ENCODE data around the gene JMJD4.

Gene JMJD4

DNA sequence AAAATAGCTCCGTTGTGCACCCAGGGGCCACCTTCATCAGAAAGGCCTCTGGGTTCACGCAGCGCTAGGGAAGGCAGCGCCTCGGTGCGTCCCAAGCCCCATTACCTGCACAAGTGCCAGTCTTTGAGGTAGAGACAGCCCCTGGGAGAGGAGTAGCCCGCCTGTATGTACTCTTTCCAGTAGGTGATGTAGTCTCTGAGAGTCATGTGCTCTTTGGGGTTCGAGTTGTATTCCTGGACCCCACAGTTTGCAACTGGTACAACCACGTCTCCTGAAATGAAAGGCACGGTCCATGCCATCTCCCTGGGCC is 601 bp downstream of the JMJD4 start:
- H3K36me3 ChIP-seq (ENCODE audit: insufficient read depth, low read length), result peaks cover 43% of the 10 kb centered on the region
- no peaks in the 10 kb centered on the region for H3K27me3 ChIP-seq (ENCODE audit: insufficient read depth, low read length, poor library complexity)
- peak overlapping the region; percentile 99 for H3K4me2 ChIP-seq (ENCODE audit: insufficient read depth, low read length)
- peak overlapping the region; percentile 94 for H2AFZ ChIP-seq (ENCODE audit: low read depth, low read length)
- ATAC-seq (ENCODE audit: insufficient read depth, low read depth) (no peak; the same call in 2 of the 3 replicates), DNase-seq (no peak)
- H3K27ac ChIP-seq (ENCODE audit: low read length), result peak overlapping the region; percentile 86
- H3K4me1 ChIP-seq (ENCODE audit: insufficient read depth, low read length), result peaks cover 44% of the 10 kb centered on the region
- no peaks in the 10 kb centered on the region for H3K9me3 ChIP-seq (ENCODE audit: insufficient read depth, low read length, severe bottlenecking)
- peak overlapping the region; percentile 96 for H3K9ac ChIP-seq (ENCODE audit: low read depth, low read length)
- peak overlapping the region; percentile 88 to 95; a peak in 3 of 4 replicates for H3K4me3 ChIP-seq (ENCODE audit: low read depth in 1 of 2, low read length in 2 of 2)
- H4K20me1 ChIP-seq (ENCODE audit: insufficient read depth, low read length), result peaks cover 59% of the 10 kb centered on the region
- no peak for TF ChIP-seq EZH2 (IDR thresholded peaks at IDR 0.05; ENCODE audit: borderline replicate concordance, low read depth, low read length, severe bottlenecking)
- TF ChIP-seq, protein P1, sequence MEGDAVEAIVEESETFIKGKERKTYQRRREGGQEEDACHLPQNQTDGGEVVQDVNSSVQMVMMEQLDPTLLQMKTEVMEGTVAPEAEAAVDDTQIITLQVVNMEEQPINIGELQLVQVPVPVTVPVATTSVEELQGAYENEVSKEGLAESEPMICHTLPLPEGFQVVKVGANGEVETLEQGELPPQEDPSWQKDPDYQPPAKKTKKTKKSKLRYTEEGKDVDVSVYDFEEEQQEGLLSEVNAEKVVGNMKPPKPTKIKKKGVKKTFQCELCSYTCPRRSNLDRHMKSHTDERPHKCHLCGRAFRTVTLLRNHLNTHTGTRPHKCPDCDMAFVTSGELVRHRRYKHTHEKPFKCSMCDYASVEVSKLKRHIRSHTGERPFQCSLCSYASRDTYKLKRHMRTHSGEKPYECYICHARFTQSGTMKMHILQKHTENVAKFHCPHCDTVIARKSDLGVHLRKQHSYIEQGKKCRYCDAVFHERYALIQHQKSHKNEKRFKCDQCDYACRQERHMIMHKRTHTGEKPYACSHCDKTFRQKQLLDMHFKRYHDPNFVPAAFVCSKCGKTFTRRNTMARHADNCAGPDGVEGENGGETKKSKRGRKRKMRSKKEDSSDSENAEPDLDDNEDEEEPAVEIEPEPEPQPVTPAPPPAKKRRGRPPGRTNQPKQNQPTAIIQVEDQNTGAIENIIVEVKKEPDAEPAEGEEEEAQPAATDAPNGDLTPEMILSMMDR (IDR thresholded peaks at IDR 0.05; ENCODE audit: borderline replicate concordance, extremely low read depth, low read length, poor library complexity, severe bottlenecking), result no peak
- peaks cover 70% of the 10 kb centered on the region for H3K79me2 ChIP-seq (ENCODE audit: insufficient read depth, low read length)

DNA sequence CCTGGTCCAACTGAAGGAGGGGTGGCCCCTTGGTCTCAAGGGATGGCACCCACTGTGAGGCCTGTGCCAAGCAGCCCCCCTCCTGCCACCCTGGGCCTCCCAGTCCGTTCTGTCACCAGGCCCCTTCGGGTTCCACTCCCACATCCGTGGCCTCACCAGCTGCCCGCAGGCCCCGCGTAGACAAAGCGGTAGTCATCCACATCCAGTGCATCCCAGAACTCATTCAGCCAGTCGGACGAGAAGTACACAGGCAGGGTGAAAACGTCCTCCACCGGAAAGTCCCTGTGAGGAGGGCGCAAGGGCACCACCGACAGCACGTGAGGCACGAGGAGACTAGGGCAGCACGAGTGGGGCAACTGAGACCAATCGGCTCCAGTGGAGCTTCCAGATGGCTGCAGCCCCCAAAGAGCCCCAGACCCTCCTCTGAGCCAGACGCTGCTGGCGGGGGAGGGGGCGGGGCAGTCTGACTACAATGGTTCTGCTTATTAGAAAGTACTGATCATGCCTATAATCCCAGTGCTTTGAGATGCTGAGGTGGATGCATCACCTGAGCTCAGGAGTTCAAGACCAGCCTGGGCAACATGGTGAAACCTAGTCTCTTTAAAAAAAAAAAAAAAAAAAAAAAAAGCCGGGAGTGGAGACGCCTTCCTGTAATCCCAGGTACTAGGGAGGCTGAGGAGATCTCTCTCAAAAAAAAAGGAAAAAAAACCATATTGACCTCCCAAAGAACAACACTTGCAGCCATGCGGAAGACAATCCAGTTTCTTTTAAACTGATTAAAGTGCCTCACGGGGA is 1.2 kb downstream of the JMJD4 start:
- Histone ChIP-seq H4K20me1 (ENCODE audit: insufficient read depth, low read length) (peaks cover 53% of the 10 kb centered on the region), H3K27me3 (ENCODE audit: insufficient read depth, low read length, poor library complexity) (no peaks in the 10 kb centered on the region), H3K36me3 (ENCODE audit: insufficient read depth, low read length) (peaks cover 40% of the 10 kb centered on the region), H3K4me1 (ENCODE audit: insufficient read depth, low read length) (peaks cover 50% of the 10 kb centered on the region), H3K9me3 (ENCODE audit: insufficient read depth, low read length, severe bottlenecking) (no peaks in the 10 kb centered on the region), H2AFZ (ENCODE audit: low read depth, low read length) (peak overlapping the region; percentile 94; the same call in 1 of the 2 replicates), H3K79me2 (ENCODE audit: insufficient read depth, low read length) (peaks cover 65% of the 10 kb centered on the region), H3K27ac (ENCODE audit: low read length) (peak overlapping the region; percentile 86), H3K4me3 (ENCODE audit: low read depth in 1 of 2, low read length in 2 of 2) (peak overlapping the region; percentile 88 to 95; a peak in 3 of 4 replicates), H3K9ac (ENCODE audit: low read depth, low read length) (peak overlapping the region; percentile 96), H3K4me2 (ENCODE audit: insufficient read depth, low read length) (peak overlapping the region; percentile 99)
- no peak for DNase-seq
- no peak for ATAC-seq (ENCODE audit: insufficient read depth, low read depth)
- no peak for TF ChIP-seq EZH2 (IDR thresholded peaks at IDR 0.05; ENCODE audit: borderline replicate concordance, low read depth, low read length, severe bottlenecking)
- TF ChIP-seq, protein P1 (IDR thresholded peaks at IDR 0.05; ENCODE audit: borderline replicate concordance, extremely low read depth, low read length, poor library complexity, severe bottlenecking), result no peak

DNA sequence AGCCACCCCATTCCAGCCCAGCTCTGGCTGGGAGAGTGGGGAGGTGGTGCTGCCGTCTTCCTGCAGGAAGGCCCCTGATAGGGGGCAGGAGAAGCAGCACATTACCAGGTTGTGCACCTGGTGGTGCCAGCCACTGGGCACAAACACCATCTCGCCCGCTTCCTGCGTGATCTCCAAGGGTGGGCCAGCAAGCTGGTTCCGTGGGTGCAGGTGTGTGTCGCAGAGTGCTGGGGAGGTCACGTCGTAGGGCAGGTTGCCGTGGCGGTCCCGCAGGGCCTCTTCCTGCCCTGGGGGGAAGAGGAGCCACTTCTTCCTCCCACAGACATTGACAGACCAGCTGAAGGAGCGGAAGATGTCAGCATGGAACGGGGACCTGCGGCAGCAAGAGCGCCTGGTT is 1.8 kb downstream of the JMJD4 start:
- Histone ChIP-seq H3K9ac (ENCODE audit: low read depth, low read length) (peak overlapping the region; percentile 96; the same call in 1 of the 2 replicates), H3K27me3 (ENCODE audit: insufficient read depth, low read length, poor library complexity) (no peaks in the 10 kb centered on the region), H4K20me1 (ENCODE audit: insufficient read depth, low read length) (peaks cover 50% of the 10 kb centered on the region), H3K9me3 (ENCODE audit: insufficient read depth, low read length, severe bottlenecking) (no peaks in the 10 kb centered on the region), H3K36me3 (ENCODE audit: insufficient read depth, low read length) (peaks cover 37% of the 10 kb centered on the region), H3K79me2 (ENCODE audit: insufficient read depth, low read length) (peaks cover 58% of the 10 kb centered on the region), H3K27ac (ENCODE audit: low read length) (no peak overlapping the region), H3K4me1 (ENCODE audit: insufficient read depth, low read length) (peaks cover 56% of the 10 kb centered on the region), H3K4me2 (ENCODE audit: insufficient read depth, low read length) (peak overlapping the region; percentile 99), H2AFZ (ENCODE audit: low read depth, low read length) (no peak overlapping the region), H3K4me3 (ENCODE audit: low read depth in 1 of 2, low read length in 2 of 2) (peak overlapping the region in 1 of 2 experiments; percentile 88; a peak in 1 of 4 replicates)
- DNase-seq (no peak), ATAC-seq (ENCODE audit: insufficient read depth, low read depth) (no peak)
- no peak for TF ChIP-seq EZH2 (IDR thresholded peaks at IDR 0.05; ENCODE audit: borderline replicate concordance, low read depth, low read length, severe bottlenecking)
- TF ChIP-seq, protein P1 (IDR thresholded peaks at IDR 0.05; ENCODE audit: borderline replicate concordance, extremely low read depth, low read length, poor library complexity, severe bottlenecking), result no peak

Measured in DND-41 (cell line).